Mesothelial cell of epicardium (in vitro differentiated cells): Measurements from ENCODE around the gene OPHN1. TPM values are rescaled to one million over a fixed set of nuclear protein-coding genes. Genes with fewer than 3 reads are reported as not detected.

Experiments used
- DNase-seq, 2 experiments: peaks; one replicate each; pipeline ENCODE4 v3.0.0; 2021; ENCODE audit warnings: low spot score in 2 of 2; ENCODE audit not compliant: unreplicated experiment in 2 of 2
- H3K27ac Mint-ChIP-seq: 2 replicates; pipeline ENCODE4 v1.8.0; 2021; ENCODE audit warnings: mixed read lengths
- H3K27me3 Mint-ChIP-seq: 2 replicates; pipeline ENCODE4 v1.8.0; 2021; ENCODE audit warnings: low read depth, mixed read lengths
- H3K36me3 Mint-ChIP-seq: 2 replicates; pipeline ENCODE4 v1.8.0; 2021; ENCODE audit warnings: mixed read lengths
- H3K4me1 Mint-ChIP-seq: 2 replicates; pipeline ENCODE4 v1.8.0; 2021; ENCODE audit warnings: mixed read lengths
- H3K4me3 Mint-ChIP-seq: 2 replicates; pipeline ENCODE4 v1.8.0; 2021; ENCODE audit warnings: mild to moderate bottlenecking, moderate library complexity, mixed read lengths
- H3K9me3 Mint-ChIP-seq: 2 replicates; pipeline ENCODE4 v1.8.0; 2021; ENCODE audit warnings: mixed read lengths
- CTCF ChIP-seq: fragments of 200-600 bp; sonication (generic); IDR thresholded peaks from one replicate; pipeline ENCODE4 v1.5.0; 2021; ENCODE audit warnings: antibody characterized with exemption; ENCODE audit not compliant: unreplicated experiment
- total RNA-seq: library from RNA; stranded (reverse); gene quantifications from 3 replicates; pipeline ENCODE4 v1.2.1, GENCODE V29; 2021

The OPHN1 gene
- total RNA-seq, 1 donor from 2014 or later, result 8.6 TPM

- no peaks in the 10 kb centered on the region for H3K27me3 Mint-ChIP-seq
- H3K4me1 Mint-ChIP-seq, result no peaks in the 10 kb centered on the region
- no peak for DNase-seq
- no peaks in the 10 kb centered on the region for H3K36me3 Mint-ChIP-seq
- H3K4me3 Mint-ChIP-seq, result no peak overlapping the region
- no peak overlapping the region for H3K27ac Mint-ChIP-seq
- no peak for TF ChIP-seq CTCF
- peaks cover 9% of the 10 kb centered on the region for H3K9me3 Mint-ChIP-seq
These were observed 140.8 kb downstream of the OPHN1 start for GRCh38 chrX:68292471-68292870.

GRCh38 chrX:68288127-68288526 lies 145.2 kb downstream of the OPHN1 start:
- no peak for DNase-seq
- Mint-ChIP-seq H3K4me1 (no peaks in the 10 kb centered on the region), H3K4me3 (no peak overlapping the region), H3K36me3 (no peaks in the 10 kb centered on the region), H3K27ac (no peak overlapping the region), H3K9me3 (peaks cover 37% of the 10 kb centered on the region), H3K27me3 (no peaks in the 10 kb centered on the region)
- no peak for TF ChIP-seq CTCF

- TF ChIP-seq CTCF, result no peak
- H3K36me3 Mint-ChIP-seq, result no peaks in the 10 kb centered on the region
- no peak for DNase-seq
- H3K4me3 Mint-ChIP-seq, result no peak overlapping the region
- H3K4me1 Mint-ChIP-seq, result no peaks in the 10 kb centered on the region
- no peak overlapping the region for H3K27ac Mint-ChIP-seq
- H3K9me3 Mint-ChIP-seq, result peaks cover 40% of the 10 kb centered on the region
- H3K27me3 Mint-ChIP-seq, result no peaks in the 10 kb centered on the region
These were observed 145.9 kb downstream of the OPHN1 start for GRCh38 chrX:68287419-68287818.

- H3K27me3 Mint-ChIP-seq, result no peaks in the 10 kb centered on the region
- H3K36me3 Mint-ChIP-seq, result no peaks in the 10 kb centered on the region
- H3K9me3 Mint-ChIP-seq, result peaks cover 43% of the 10 kb centered on the region
- TF ChIP-seq CTCF, result no peak
- no peaks in the 10 kb centered on the region for H3K4me1 Mint-ChIP-seq
- H3K4me3 Mint-ChIP-seq, result no peak overlapping the region
- H3K27ac Mint-ChIP-seq, result no peak overlapping the region
- no peak for DNase-seq
These were observed 146.3 kb downstream of the OPHN1 start for GRCh38 chrX:68286980-68287379.

GRCh38 chrX:68286076-68286475 lies 147.2 kb downstream of the OPHN1 start:
- H3K36me3 Mint-ChIP-seq, result no peaks in the 10 kb centered on the region
- no peaks in the 10 kb centered on the region for H3K4me1 Mint-ChIP-seq
- H3K4me3 Mint-ChIP-seq, result no peak overlapping the region
- no peak overlapping the region for H3K27ac Mint-ChIP-seq
- H3K27me3 Mint-ChIP-seq, result no peaks in the 10 kb centered on the region
- no peak for TF ChIP-seq CTCF
- H3K9me3 Mint-ChIP-seq, result peaks cover 39% of the 10 kb centered on the region
- DNase-seq, result no peak

GRCh38 chrX:68284281-68284904 lies 148.9 kb downstream of the OPHN1 start:
- no peak for DNase-seq
- Mint-ChIP-seq H3K9me3 (peaks cover 40% of the 10 kb centered on the region), H3K4me1 (no peaks in the 10 kb centered on the region), H3K36me3 (no peaks in the 10 kb centered on the region), H3K27ac (no peak overlapping the region), H3K4me3 (no peak overlapping the region), H3K27me3 (no peaks in the 10 kb centered on the region)
- no peak for TF ChIP-seq CTCF
